Brain microvascular endothelial cell (primary cell): ENCODE results near the gene EPHA1.

Experiments used
- DNase-seq: peaks from one replicate; pipeline ENCODE4 v3.0.0-alpha.2; 2020
- H3K27ac ChIP-seq: fragments of 250-450 bp; sonication (Bioruptor Pico); 2 replicates; pipeline ENCODE4 v1.5.1; 2020; ENCODE audit warnings: mild to moderate bottlenecking, moderate library complexity
- H3K27me3 ChIP-seq: fragments of 250-450 bp; sonication (Bioruptor Pico); replicated peaks from 2 replicates; pipeline ENCODE4 v1.5.1; 2020; ENCODE audit warnings: mild to moderate bottlenecking
- H3K36me3 ChIP-seq: fragments of 250-450 bp; sonication (Bioruptor Pico); replicated peaks from 2 replicates; pipeline ENCODE4 v1.5.1; 2020; ENCODE audit warnings: mild to moderate bottlenecking
- H3K4me3 ChIP-seq: 2 replicates; pipeline ENCODE4 v1.5.1; 2011; ENCODE audit warnings: low read depth, mild to moderate bottlenecking, control low read depth, low read length, moderate library complexity
- in situ Hi-C: cut with HindIII; loops from 2 replicates; pipeline ENCODE4 v1.10.0; 2017; ENCODE audit warnings: low sequenced_read_pairs, low pct_ligation_motif_present
- TF ChIP-seq, protein P1 (sequence below): IDR thresholded peaks from 2 replicates; pipeline ENCODE4 v1.5.1; 2011; ENCODE audit warnings: low read depth, mild to moderate bottlenecking, moderate library complexity, low read length, control low read depth, inconsistent platforms; ENCODE audit errors: missing control alignments

The EPHA1 gene

DNA sequence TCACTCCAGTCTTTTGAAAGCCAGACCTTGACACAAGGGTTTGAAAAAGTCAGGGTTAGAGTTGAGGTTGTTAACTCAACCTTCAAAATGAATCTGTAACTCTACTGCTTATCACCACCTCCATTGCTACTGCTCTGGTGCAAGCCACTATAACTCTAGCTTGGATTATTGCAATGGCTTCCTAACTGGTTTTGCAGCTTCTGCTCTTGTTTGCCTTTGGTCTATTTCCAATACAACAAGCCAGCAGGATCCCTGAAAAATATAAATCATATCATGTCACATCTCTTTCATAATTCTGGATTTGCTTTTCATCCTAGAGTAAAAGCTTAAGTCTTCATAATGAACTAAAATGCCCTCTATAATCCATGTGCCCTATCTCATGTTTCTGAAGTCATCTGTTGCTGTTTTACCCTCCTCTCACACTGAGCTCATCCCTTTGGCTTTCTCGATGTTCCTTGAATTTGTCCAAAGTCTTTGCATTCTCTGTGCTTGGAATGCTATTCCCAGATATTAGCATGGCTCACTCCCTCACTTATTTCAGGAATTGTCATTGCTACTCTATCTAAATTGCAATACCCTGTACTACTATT lies 45.5 kb upstream of the EPHA1 start:
- DNase-seq: no peak
- Histone ChIP-seq H3K4me3 (no peak overlapping the region), H3K36me3 (no peaks in the 10 kb centered on the region), H3K27ac (no peak overlapping the region), H3K27me3 (no peaks in the 10 kb centered on the region)
- in situ Hi-C loops: no loop called here
- TF ChIP-seq, protein P1, sequence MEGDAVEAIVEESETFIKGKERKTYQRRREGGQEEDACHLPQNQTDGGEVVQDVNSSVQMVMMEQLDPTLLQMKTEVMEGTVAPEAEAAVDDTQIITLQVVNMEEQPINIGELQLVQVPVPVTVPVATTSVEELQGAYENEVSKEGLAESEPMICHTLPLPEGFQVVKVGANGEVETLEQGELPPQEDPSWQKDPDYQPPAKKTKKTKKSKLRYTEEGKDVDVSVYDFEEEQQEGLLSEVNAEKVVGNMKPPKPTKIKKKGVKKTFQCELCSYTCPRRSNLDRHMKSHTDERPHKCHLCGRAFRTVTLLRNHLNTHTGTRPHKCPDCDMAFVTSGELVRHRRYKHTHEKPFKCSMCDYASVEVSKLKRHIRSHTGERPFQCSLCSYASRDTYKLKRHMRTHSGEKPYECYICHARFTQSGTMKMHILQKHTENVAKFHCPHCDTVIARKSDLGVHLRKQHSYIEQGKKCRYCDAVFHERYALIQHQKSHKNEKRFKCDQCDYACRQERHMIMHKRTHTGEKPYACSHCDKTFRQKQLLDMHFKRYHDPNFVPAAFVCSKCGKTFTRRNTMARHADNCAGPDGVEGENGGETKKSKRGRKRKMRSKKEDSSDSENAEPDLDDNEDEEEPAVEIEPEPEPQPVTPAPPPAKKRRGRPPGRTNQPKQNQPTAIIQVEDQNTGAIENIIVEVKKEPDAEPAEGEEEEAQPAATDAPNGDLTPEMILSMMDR: no peak

GRCh38 chr7:143452495-143452894 lies 43.8 kb upstream of the EPHA1 start:
- Histone ChIP-seq H3K27ac (no peak overlapping the region), H3K4me3 (no peak overlapping the region), H3K27me3 (no peaks in the 10 kb centered on the region), H3K36me3 (no peaks in the 10 kb centered on the region)
- TF ChIP-seq, protein P1: no peak
- in situ Hi-C loops: no loop called here
- no peak for DNase-seq

- TF ChIP-seq, protein P1: no peak
- Histone ChIP-seq H3K27me3 (no peaks in the 10 kb centered on the region), H3K4me3 (no peak overlapping the region), H3K27ac (no peak overlapping the region), H3K36me3 (no peaks in the 10 kb centered on the region)
- DNase-seq: no peak
- in situ Hi-C loops: no loop called here
Observed at GRCh38 chr7:143451746-143452145, 43.1 kb upstream of the EPHA1 start.

GRCh38 chr7:143451122-143451521 lies 42.5 kb upstream of the EPHA1 start:
- Histone ChIP-seq H3K27ac (no peak overlapping the region), H3K27me3 (no peaks in the 10 kb centered on the region), H3K36me3 (no peaks in the 10 kb centered on the region), H3K4me3 (no peak overlapping the region)
- DNase-seq: no peak
- TF ChIP-seq, protein P1: no peak
- in situ Hi-C loops: no loop called here

DNA sequence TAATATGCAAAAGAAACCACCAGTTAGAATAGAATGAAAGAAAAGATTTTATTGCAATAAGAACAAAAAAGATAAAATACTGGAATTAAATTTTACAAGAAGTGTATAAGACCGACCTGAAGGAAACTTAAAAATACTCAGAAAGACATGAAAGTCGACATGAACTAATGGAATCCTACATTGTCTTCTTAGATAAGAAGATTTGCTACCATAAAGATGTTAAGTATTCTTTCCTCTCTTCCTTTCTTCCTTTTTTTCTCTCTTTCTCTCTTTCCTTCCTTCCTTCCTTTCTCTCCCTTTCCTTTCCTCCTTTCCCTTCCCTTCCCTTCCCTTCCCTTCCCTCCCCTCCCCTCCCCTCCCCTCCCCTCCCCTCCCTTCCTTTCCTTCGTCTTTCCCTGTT lies 41.1 kb upstream of the EPHA1 start:
- in situ Hi-C loops: no loop called here
- H3K4me3 ChIP-seq: no peak overlapping the region
- H3K27me3 ChIP-seq: no peaks in the 10 kb centered on the region
- no peak for DNase-seq
- H3K36me3 ChIP-seq: no peaks in the 10 kb centered on the region
- TF ChIP-seq, protein P1: no peak
- H3K27ac ChIP-seq: no peak overlapping the region

- Histone ChIP-seq H3K27me3 (no peaks in the 10 kb centered on the region), H3K27ac (no peak overlapping the region), H3K36me3 (no peaks in the 10 kb centered on the region), H3K4me3 (no peak overlapping the region)
- in situ Hi-C loops: no loop called here
- TF ChIP-seq, protein P1: no peak
- no peak for DNase-seq
Observed at GRCh38 chr7:143448429-143448828, 39.8 kb upstream of the EPHA1 start.
